CD4-positive, alpha-beta T cell (primary cell): ENCODE measurements around the gene FBXO9. TPM values are rescaled to one million over a fixed set of nuclear protein-coding genes. Genes with fewer than 3 reads are reported as not detected.
"Not testable (repeated sequence)": the region's sequence is repeated elsewhere in the genome, so short reads cannot be mapped to it uniquely, and the experiment has no call there.

Experiments
- ATAC-seq: fragments of 200-7000 bp; cut with Tn5 transposase; one replicate; pipeline ENCODE4 v1.10.0; 2022; ENCODE audit warnings: mild to moderate bottlenecking; ENCODE audit not compliant: poor library complexity
- CTCF ChIA-PET: fragments of 350-600 bp; sonication (Branson Sonifier 250); formaldehyde crosslinking; loops from one replicate; lab custom pipeline; 2021; ENCODE audit warnings: antibody characterized with exemption, inconsistent platforms; lab: Charles Lee
- POLR2A ChIA-PET: fragments of 350-600 bp; sonication (Branson Sonifier 250); formaldehyde crosslinking; loops from one replicate; lab custom pipeline; 2021; ENCODE audit warnings: antibody characterized with exemption, inconsistent platforms; lab: Charles Lee
- DNase-seq, 14 experiments: peaks; one replicate each; pipeline ENCODE4 v3.0.0-alpha.2; 2013 to 2020; ENCODE audit warnings: mixed read lengths in 2 of 14
- H3K27ac ChIP-seq, 2 donors: one replicate each; pipeline versions ENCODE4 v1.5.1 to v1.7.0; 2013; ENCODE audit warnings: low read length in 2 of 2, low read depth in 1 of 2, mild to moderate bottlenecking in 1 of 2
- H3K27me3 ChIP-seq, 2 experiments: 1 replicate in 1 of 2; 2 replicates in 1 of 2; pipeline versions ENCODE4 v1.6.1 to v1.7.0; 2013; ENCODE audit warnings: low read length in 2 of 2, control low read depth in 1 of 2, mild to moderate bottlenecking in 1 of 2, moderate library complexity in 1 of 2; ENCODE audit not compliant: insufficient read depth in 2 of 2, control insufficient read depth in 1 of 2
- H3K36me3 ChIP-seq: one replicate; pipeline ENCODE4 v1.6.1; 2013; ENCODE audit warnings: low read length, control low read depth; ENCODE audit not compliant: insufficient read depth
- H3K4me1 ChIP-seq: one replicate; pipeline ENCODE4 v1.6.1; 2013; ENCODE audit warnings: low read length, control low read depth; ENCODE audit not compliant: insufficient read depth
- H3K4me3 ChIP-seq: one replicate; pipeline ENCODE4 v1.5.1; 2013; ENCODE audit warnings: mild to moderate bottlenecking, low read length, moderate library complexity
- H3K9me3 ChIP-seq, 2 experiments: 1 replicate in 1 of 2; 2 replicates in 1 of 2; pipeline versions ENCODE4 v1.6.1 to v1.7.0; 2013; ENCODE audit warnings: low read length in 2 of 2, mild to moderate bottlenecking in 2 of 2, control low read depth in 1 of 2, moderate library complexity in 1 of 2; ENCODE audit not compliant: control insufficient read depth in 1 of 2, insufficient read depth in 1 of 2
- H3K27ac Mint-ChIP-seq: one replicate; pipeline ENCODE4 v1.8.0; 2020; ENCODE audit warnings: mixed read lengths
- H3K27me3 Mint-ChIP-seq: one replicate; pipeline ENCODE4 v1.8.0; 2021; ENCODE audit warnings: mixed read lengths
- H3K36me3 Mint-ChIP-seq: one replicate; pipeline ENCODE4 v1.8.0; 2021; ENCODE audit warnings: low read depth, mixed read lengths
- H3K4me1 Mint-ChIP-seq: one replicate; pipeline ENCODE4 v1.8.0; 2021; ENCODE audit warnings: low read depth, mixed read lengths
- H3K4me3 Mint-ChIP-seq: one replicate; pipeline ENCODE4 v1.8.0; 2020; ENCODE audit warnings: mild to moderate bottlenecking, mixed read lengths
- H3K9me3 Mint-ChIP-seq: one replicate; pipeline ENCODE4 v1.8.0; 2020; ENCODE audit warnings: mixed read lengths
- intact Hi-C, 2 experiments: fragments of 100-400 bp; cut with DNase I in 1 of 2; cut with micrococcal nuclease in 1 of 2; formaldehyde crosslinking; loops; one replicate each; pipeline versions ENCODE4 v1.15.1 to v1.9.0; 2023 to 2025; cut with DNase I, micrococcal nuclease
- total RNA-seq, 174 experiments: library from RNA in 2 of 174; stranded (reverse) in 2 of 174; gene quantifications; one replicate each; pipeline ENCODE4 v1.2.3 and lab custom pipeline; 2021 to 2026
- TF ChIP-seq, protein P1 (sequence below): fragments of 200-600 bp; IDR thresholded peaks from one replicate; pipeline ENCODE4 v1.8.0; 2022; ENCODE audit warnings: antibody characterized with exemption, mild to moderate bottlenecking

Gene FBXO9
- total RNA-seq, 2 experiments from 2014 or later: 67.3 to 77.0 TPM

DNA sequence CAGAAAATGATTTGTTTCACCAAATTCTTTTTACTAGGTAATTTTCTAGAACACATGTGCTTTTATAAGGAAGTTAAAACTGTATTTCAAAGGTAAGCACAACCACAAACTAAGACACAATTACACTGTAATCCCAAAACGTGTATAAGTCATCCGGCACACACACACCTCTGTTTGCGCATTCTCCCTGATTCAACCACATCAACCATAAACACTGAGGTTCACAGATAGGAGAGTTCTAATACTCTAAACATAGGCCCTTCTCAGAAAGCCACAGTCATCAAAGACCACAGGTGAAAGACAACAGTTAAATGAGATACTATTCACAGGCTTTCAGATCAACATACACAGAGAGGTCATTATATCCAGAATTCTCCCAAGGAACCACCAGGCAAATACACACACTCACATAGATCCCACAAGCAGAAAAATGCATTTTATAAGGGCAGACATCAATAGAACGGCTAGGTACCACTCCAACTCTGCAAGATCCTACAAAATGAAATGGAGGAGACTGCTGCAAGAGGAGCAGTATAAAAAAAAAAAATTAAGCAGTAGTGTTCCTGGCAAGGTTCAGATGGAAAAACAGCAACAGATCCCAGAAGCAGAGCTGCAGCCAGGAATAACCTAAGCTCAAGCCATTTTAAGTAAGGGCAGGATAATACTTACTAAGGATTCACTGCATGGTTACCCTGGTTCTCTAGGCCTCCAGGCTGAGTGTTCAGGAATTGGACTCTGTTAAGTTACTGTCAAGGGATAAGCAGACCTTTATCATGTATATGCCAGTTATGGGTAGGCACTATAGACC lies 6.6 kb upstream of the FBXO9 start:
- H3K4me1 ChIP-seq: peaks cover 22% of the 10 kb centered on the region
- intact Hi-C loops: no loop called here
- Mint-ChIP-seq H3K27ac (peak overlapping the region; percentile 6), H3K4me3 (peak overlapping the region; percentile 95), H3K27me3 (no peaks in the 10 kb centered on the region), H3K36me3 (peaks cover 22% of the 10 kb centered on the region), H3K9me3 (no peaks in the 10 kb centered on the region), H3K4me1 (peaks cover 70% of the 10 kb centered on the region)
- DNase-seq (peak in 2 of 14 experiments; percentile 26 to 33), ATAC-seq (peak; percentile 13)
- H3K4me3 ChIP-seq: no peak overlapping the region
- peaks cover 11% of the 10 kb centered on the region for H3K36me3 ChIP-seq
- ChIA-PET POLR2A (interaction anchor here (0.6 kb wide), 1 partner anchor 137 kb away, joined by 4 read pairs; no protein-coding TSS in a partner anchor), CTCF (no interaction called here)
- H3K27ac ChIP-seq: no peak overlapping the region
- TF ChIP-seq, protein P1, sequence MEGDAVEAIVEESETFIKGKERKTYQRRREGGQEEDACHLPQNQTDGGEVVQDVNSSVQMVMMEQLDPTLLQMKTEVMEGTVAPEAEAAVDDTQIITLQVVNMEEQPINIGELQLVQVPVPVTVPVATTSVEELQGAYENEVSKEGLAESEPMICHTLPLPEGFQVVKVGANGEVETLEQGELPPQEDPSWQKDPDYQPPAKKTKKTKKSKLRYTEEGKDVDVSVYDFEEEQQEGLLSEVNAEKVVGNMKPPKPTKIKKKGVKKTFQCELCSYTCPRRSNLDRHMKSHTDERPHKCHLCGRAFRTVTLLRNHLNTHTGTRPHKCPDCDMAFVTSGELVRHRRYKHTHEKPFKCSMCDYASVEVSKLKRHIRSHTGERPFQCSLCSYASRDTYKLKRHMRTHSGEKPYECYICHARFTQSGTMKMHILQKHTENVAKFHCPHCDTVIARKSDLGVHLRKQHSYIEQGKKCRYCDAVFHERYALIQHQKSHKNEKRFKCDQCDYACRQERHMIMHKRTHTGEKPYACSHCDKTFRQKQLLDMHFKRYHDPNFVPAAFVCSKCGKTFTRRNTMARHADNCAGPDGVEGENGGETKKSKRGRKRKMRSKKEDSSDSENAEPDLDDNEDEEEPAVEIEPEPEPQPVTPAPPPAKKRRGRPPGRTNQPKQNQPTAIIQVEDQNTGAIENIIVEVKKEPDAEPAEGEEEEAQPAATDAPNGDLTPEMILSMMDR: no peak
- H3K27me3 ChIP-seq: no peaks in the 10 kb centered on the region
- no peaks in the 10 kb centered on the region for H3K9me3 ChIP-seq

DNA sequence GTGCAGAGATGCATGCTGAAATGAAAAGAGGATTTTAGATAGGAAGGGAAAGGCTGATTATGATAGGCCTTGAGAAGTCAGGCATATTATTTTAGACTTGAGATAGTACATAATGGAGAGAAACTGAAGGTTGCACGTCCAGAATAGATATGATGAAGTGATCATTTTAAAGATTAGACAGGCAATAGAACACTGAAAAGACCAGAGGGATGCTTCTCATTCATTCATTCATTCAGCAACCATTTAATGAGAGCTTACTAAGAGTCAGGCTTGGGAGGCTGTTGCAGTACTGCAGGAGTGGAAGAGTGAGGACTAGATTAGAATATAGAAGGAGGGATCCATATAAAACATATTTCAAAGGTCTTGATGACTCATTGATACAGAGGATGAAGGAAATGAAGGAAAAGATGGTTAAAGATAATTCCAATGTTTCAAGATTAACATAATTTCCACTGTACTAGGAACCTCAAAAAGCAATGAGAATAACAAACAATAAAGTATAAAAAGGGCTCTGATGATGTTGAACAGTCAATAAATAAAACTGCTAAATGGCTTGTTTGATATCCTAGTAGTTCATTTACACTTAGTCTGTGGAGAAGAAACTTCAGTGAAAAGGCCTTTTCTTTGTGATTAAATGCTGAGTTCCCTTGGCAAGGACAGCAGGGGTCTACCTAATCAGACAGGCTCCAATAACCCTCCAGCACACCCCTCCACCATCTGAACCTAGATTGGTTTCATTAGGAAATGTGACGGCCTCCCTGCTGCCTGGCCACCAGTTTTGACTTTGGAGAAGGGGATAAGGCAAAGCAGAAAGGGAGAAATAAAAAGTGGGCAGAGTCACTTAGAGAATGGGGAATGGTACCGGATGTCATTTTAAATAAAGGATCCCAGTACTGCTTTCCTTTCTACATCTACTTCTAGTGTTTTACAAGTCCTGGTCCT lies 5.3 kb upstream of the FBXO9 start:
- peaks cover 5% of the 10 kb centered on the region for H3K36me3 ChIP-seq
- H3K4me3 Mint-ChIP-seq: peak overlapping the region; percentile 95

DNA sequence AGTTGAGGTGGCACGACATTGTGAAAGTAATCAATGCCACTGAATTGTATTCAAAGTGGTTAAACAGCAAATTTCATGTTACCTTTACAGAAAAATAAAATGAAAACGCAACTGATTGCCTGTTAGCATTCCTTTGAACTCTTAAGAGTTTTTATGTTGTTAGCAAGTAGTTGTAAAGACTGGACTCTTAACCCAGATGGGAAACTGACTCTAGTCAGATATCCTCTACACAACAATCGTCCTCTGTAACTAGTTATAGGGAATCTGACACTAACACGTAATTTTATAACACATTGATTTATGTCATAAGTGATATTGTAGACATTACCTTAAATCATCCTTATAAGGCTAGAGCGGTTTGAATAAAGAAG lies 3.0 kb upstream of the FBXO9 start:
- H3K36me3 ChIP-seq: no peaks in the 10 kb centered on the region
- Mint-ChIP-seq H3K9me3 (no peaks in the 10 kb centered on the region), H3K36me3 (peaks cover 10% of the 10 kb centered on the region), H3K4me1 (peaks cover 75% of the 10 kb centered on the region), H3K4me3 (peak overlapping the region; percentile 95), H3K27me3 (no peaks in the 10 kb centered on the region), H3K27ac (peak overlapping the region; percentile 79)
- intact Hi-C loops: no loop called here
- H3K4me3 ChIP-seq: peak overlapping the region; percentile 78
- TF ChIP-seq, protein P1: no peak
- no peak for ATAC-seq
- peaks cover 43% of the 10 kb centered on the region for H3K4me1 ChIP-seq
- H3K27me3 ChIP-seq: no peaks in the 10 kb centered on the region
- ChIA-PET POLR2A (no interaction called here), CTCF (no interaction called here)
- H3K9me3 ChIP-seq: no peaks in the 10 kb centered on the region
- no peak for DNase-seq
- peak overlapping the region in 1 of 2 donors; percentile 63 for H3K27ac ChIP-seq

More for the DNA sequence above, 5.3 kb upstream of the FBXO9 start:
- peak overlapping the region; percentile 79 for H3K27ac Mint-ChIP-seq
- Histone ChIP-seq H3K9me3 (no peaks in the 10 kb centered on the region), H3K27me3 (no peaks in the 10 kb centered on the region), H3K4me1 (peaks cover 31% of the 10 kb centered on the region), H3K27ac (no peak overlapping the region), H3K4me3 (peak overlapping the region; percentile 78)
- TF ChIP-seq, protein P1: no peak
- peaks cover 16% of the 10 kb centered on the region for H3K36me3 Mint-ChIP-seq
- peaks cover 77% of the 10 kb centered on the region for H3K4me1 Mint-ChIP-seq
- ATAC-seq (no peak), DNase-seq (no peak)
- no peaks in the 10 kb centered on the region for H3K27me3 Mint-ChIP-seq
- ChIA-PET POLR2A (no interaction called here), CTCF (no interaction called here)
- H3K9me3 Mint-ChIP-seq: no peaks in the 10 kb centered on the region
- intact Hi-C loops: no loop called here

DNA sequence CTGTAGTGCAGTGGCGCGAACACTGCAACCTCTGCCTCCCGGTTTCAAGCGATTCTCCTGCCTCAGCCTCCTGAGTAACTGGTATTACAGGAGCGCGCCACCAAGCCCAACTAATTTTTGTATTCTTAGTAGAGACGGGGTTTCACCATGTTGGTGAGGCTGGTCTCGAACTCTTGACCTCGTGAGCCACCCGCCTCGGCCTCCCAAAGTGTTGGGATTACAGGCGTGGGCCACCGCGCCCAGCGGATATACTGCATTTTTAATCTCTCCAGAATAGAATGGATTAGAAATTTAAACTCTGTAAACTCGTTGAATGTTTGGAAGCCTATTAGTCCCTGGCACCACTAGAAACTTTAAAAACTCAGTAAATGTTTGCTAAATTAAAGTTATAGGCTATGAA lies 949 bp upstream of the FBXO9 start:
- ATAC-seq, CTCF ChIA-PET, H3K27ac ChIP-seq, H3K27me3 ChIP-seq, H3K9me3 Mint-ChIP-seq, H3K27me3 Mint-ChIP-seq, H3K9me3 ChIP-seq, H3K4me3 ChIP-seq, H3K36me3 ChIP-seq: not testable (repeated sequence)
- Mint-ChIP-seq H3K4me3 (peak overlapping the region; percentile 97), H3K27ac (peak overlapping the region; percentile 92), H3K36me3 (peaks cover 10% of the 10 kb centered on the region), H3K4me1 (peaks cover 71% of the 10 kb centered on the region)
- peak in 1 of 14 experiments; percentile 14 for DNase-seq
- intact Hi-C loops: loop anchor here in 1 of 2 experiments (2.0 kb wide), 1 partner anchor 779 kb away; the partner anchor contains the start of gene MCM3
- peaks cover 38% of the 10 kb centered on the region for H3K4me1 ChIP-seq
- POLR2A ChIA-PET: interaction anchor here (0.9 to 1.0 kb wide), 2 partner anchors 69 to 81 kb away, joined by 3 read pairs; partner anchors contain the start of gene GSTA4
